Measurements from ENCODE around the gene CFAP70. TPM values are rescaled to one million over a fixed set of nuclear protein-coding genes. Genes with fewer than 3 reads are reported as not detected.
A peak's percentile ranks its signal among the peaks of the same experiment; 100 is the strongest.
"Not testable (repeated sequence)": the region's sequence is repeated elsewhere in the genome, so short reads cannot be mapped to it uniquely, and the experiment has no call there.

CFAP70 gene
- total RNA-seq, 1 experiment from 2014 or later = 2.8 TPM

DNA sequence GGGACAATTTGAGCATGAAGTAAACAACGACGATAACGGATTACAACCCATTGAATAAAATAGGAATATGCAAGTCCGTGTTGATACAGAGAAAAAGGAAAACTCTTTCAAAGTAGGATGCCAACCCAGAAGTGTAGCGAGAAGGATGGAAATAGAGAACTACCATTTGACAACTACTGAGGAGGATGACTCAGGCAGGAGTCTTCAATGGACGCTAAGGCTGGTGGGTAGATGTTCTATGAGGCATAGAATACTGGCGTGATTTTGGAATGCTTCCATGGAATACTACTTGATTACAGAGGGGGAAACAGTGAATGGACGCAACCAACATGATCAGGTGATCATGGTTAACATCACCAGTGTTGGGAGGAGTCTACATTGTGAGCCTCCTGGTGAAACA lies 828 bp upstream of the CFAP70 start:
- no peaks in the 10 kb centered on the region for H3K27me3 ChIP-seq
- DNase-seq = no peak
- no peak overlapping the region for H3K4me3 ChIP-seq
- peaks cover 7% of the 10 kb centered on the region for H3K36me3 ChIP-seq
- no peaks in the 10 kb centered on the region for H3K9me3 ChIP-seq

DNA sequence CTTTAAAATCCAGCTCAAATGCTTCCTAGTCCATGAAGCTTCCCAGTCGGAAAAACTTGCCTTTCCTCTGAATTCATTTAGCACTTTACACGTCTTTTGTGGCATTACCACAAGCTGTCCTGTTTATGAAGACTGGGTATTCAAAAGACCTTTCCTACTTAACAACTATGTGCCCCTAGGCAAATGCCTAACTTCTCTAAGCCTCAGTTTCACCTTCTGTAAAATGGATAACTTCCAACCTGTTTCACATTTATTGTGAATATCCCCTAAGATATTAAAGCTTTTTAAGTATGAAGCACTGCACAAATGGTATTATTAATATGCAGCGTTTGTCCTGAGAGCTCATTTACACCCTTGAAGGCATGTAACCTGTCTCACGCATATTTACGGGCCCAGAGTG lies 843 bp downstream of the CFAP70 start:
- no peaks in the 10 kb centered on the region for H3K27me3 ChIP-seq
- H3K4me3 ChIP-seq = no peak overlapping the region
- peaks cover 3% of the 10 kb centered on the region; the same call in 1 of the 2 replicates for H3K36me3 ChIP-seq
- DNase-seq = no peak
- no peaks in the 10 kb centered on the region for H3K9me3 ChIP-seq

DNA sequence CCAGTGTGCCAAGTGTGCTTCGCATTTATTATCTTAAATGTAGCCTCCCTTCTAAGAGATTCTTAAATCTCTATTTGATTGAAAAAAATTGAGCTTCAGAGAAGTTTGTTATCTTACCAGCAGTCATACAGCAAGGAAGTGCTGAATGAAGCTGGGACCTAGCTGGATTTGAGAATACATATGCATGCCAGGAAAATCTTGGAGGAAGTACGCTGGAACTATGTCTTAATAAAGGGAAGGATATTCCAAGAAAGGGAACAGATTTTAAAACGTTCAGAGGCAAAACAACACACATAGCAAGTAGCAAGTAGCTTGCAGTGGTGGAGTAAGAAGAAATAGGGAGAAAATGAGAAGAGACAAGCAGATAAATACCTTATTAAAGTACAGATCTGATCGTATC lies 1.5 kb downstream of the CFAP70 start:
- no peaks in the 10 kb centered on the region for H3K27me3 ChIP-seq
- DNase-seq = no peak
- H3K9me3 ChIP-seq = no peaks in the 10 kb centered on the region
- H3K4me3 ChIP-seq = no peak overlapping the region
- H3K36me3 ChIP-seq = peaks cover 3% of the 10 kb centered on the region

DNA sequence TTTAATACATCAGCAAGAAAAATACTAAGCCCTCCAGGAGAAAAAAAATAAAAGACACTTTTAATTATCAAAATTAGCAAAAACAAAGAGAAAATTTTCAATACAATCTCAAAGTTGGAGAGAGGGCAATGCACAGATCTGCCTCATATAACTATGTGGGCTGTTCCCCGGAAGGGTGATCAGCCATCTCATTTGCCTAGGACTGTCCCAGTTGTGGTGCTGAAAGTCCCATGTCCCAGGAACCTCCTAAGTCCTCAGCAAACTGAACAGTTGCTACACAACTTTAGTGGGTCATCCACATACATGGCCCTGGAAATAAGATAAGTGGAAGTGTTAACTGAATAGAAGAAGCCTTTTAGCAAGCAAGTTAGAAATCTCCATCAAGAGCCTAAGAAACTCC lies 14.4 kb downstream of the CFAP70 start:
- Histone ChIP-seq H3K4me3 (no peak overlapping the region), H3K27me3 (no peaks in the 10 kb centered on the region), H3K9me3 (no peaks in the 10 kb centered on the region), H3K36me3 (peaks cover 3% of the 10 kb centered on the region; the same call in 1 of the 2 replicates)
- DNase-seq = no peak

DNA sequence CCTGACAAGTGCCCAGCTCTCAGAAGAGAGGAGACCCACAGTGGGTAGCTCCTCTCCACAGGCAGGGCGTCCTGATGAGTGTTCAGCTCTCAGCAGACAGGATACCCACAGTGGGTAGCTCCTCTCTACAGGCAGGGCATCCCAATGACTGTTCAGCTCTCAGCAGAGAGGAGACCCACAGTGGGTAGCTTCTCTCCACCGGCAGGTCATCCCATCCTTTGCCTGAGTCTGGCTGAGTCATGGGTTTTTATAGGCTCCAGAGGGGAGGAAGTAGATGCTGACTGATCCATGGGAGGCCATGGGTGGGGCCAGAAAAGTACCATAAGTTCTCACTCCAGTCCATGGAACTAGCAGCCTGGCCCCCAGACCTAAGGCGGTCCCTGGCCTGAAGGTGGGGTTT lies 18.5 kb downstream of the CFAP70 start:
- DNase-seq = peak; percentile 32
- peaks cover 3% of the 10 kb centered on the region; the same call in 1 of the 2 replicates for H3K36me3 ChIP-seq
- H3K4me3 ChIP-seq = no peak overlapping the region
- H3K9me3 ChIP-seq = no peaks in the 10 kb centered on the region
- H3K27me3 ChIP-seq = no peaks in the 10 kb centered on the region

DNA sequence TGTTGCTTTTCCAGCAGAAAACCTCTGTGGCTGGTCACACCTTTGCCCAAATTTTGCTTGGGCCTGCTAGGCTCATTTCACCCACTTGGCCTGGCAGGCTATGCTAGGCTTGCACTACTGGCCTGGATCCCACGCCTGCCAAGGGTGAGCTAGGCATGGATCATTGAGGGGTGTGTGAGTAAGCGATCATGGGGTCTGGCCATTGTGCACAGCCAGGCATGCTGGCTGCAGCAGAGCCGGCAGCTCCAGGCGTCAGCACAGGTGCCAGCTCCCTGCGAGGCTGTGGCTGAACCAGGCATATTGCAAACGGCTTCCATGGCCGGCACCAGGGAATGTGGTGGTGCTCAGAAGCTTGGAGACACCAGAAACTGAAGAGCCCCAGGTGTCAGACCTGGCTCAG lies 19.2 kb downstream of the CFAP70 start:
- Histone ChIP-seq H3K9me3 (no peaks in the 10 kb centered on the region), H3K4me3 (no peak overlapping the region), H3K36me3 (peaks cover 3% of the 10 kb centered on the region; the same call in 1 of the 2 replicates), H3K27me3 (no peaks in the 10 kb centered on the region)
- DNase-seq = peak; percentile 90

DNA sequence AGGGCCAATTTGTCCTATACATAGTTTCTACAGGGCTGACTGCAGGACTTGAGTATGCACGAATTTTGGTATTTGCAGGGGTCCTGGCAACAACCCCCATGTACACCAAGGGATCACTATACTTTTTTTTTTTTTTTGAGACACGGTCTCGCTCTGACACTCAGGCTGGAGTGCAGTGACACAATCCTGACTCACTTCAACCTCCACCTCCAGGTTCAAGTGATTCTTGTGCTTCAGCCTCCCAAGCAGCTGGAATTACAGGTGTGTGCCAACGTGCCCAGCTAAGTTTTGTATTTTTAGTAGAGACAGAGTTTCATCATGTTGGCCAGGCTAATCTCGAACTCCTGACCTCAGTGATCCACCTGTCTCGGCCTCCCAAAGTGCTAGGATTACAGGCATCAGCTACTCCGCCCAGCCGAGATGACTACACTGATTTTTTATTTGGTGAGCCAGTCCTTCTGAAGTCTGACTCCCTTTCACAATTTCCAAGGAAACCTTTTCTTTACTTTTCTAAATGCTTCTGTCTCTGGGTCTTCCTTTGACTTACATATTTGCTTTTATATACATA lies 19.8 kb downstream of the CFAP70 start:
- peak; percentile 35 for DNase-seq
- Histone ChIP-seq H3K27me3 (no peaks in the 10 kb centered on the region), H3K9me3 (no peaks in the 10 kb centered on the region), H3K36me3 (peaks cover 3% of the 10 kb centered on the region; the same call in 1 of the 2 replicates), H3K4me3 (no peak overlapping the region)

DNA sequence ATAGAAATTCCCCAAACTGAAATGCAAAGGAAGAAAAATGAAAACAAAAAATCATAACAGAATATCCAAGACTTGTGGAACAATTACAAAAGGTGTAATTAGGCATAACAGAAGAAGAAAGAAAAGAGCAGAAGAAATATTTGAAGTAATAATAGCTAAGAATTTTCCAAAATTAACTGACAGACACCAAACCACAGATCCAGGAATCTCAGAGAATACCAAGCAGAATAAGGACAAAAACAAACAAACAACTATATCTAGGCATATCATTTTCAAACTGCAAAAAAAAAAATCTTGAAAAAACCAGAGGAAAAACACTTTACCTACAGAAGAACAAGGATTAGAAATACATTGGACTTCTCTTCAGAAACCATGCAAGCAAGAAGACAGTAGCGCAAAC lies 25.5 kb downstream of the CFAP70 start:
- Histone ChIP-seq H3K9me3 (no peaks in the 10 kb centered on the region), H3K4me3 (no peak overlapping the region), H3K27me3 (no peaks in the 10 kb centered on the region), H3K36me3 (no peaks in the 10 kb centered on the region)
- DNase-seq = no peak

DNA sequence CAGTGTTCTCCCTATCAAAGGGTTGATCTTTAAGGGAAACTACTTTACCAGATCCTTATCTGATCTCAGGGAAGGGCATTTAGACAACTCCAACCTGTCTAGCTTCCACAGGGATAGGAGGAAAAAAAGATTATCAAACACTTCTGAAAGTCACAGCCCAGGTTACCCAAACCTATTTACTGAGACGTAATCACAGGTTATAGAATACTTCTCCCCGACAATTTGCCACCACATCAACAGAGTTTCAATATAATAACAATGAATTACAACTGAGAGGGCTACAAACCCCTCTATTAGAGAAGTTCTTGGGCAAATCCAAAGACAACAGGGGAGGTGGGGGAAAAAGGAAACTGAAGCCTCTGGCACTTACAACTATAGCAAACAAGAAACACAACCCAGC lies 26.3 kb downstream of the CFAP70 start:
- no peak for DNase-seq
- Histone ChIP-seq H3K36me3 (no peaks in the 10 kb centered on the region), H3K27me3 (no peaks in the 10 kb centered on the region), H3K4me3 (no peak overlapping the region), H3K9me3 (no peaks in the 10 kb centered on the region)

DNA sequence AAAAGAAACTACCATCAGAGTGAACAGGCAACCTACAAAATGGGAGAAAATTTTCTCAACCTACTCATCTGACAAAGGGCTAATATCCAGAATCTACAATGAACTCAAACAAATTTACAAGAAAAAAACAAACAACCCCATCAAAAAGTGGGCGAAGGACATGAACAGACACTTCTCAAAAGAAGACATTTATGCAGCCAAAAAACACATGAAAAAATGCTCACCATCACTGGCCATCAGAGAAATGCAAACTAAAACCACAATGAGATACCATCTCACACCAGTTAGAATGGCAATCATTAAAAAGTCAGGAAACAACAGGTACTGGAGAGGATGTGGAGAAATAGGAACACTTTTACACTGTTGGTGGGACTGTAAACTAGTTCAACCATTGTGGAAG lies 30.1 kb downstream of the CFAP70 start:
- not testable (repeated sequence) for DNase-seq, H3K4me3 ChIP-seq, H3K27me3 ChIP-seq, H3K36me3 ChIP-seq, H3K9me3 ChIP-seq

DNA sequence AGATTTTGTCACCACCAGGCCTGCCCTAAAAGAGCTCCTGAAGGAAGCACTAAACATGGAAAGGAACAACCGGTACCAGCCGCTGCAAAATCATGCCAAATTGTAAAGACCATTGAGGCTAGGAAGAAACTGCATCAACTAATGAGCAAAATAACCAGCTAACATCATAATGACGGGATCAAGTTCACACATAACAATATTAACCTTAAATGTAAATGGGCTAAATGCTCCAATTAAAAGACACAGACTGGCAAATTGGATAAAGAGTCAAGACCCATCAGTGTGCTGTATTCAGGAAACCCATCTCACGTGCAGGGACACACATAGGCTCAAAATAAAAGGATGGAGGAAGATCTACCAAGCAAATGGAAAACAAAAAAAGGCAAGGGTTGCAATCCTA lies 33.4 kb downstream of the CFAP70 start:
- not testable (repeated sequence) for H3K9me3 ChIP-seq, H3K27me3 ChIP-seq, H3K4me3 ChIP-seq, H3K36me3 ChIP-seq, DNase-seq

DNA sequence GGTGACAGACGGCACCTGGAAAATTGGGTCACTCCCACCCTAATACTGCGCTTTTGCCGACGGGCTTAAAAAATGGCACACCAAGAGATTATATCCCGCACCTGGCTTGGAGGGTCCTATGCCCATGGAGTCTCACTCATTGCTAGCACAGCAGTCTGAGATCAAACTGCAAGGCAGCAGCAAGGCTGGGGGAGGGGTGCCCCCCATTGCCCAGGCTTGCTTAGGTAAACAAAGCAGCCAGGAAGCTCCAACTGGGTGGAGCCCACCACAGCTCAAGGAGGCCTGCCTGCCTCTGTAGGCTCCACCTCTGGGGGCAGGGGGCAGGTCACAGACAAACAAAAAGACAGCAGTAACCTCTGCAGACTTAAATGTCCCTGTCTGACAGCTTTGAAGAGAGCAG lies 35.1 kb downstream of the CFAP70 start:
- H3K4me3 ChIP-seq, H3K9me3 ChIP-seq, DNase-seq, H3K27me3 ChIP-seq: not testable (repeated sequence)
- H3K36me3 ChIP-seq = peaks cover 11% of the 10 kb centered on the region

DNA sequence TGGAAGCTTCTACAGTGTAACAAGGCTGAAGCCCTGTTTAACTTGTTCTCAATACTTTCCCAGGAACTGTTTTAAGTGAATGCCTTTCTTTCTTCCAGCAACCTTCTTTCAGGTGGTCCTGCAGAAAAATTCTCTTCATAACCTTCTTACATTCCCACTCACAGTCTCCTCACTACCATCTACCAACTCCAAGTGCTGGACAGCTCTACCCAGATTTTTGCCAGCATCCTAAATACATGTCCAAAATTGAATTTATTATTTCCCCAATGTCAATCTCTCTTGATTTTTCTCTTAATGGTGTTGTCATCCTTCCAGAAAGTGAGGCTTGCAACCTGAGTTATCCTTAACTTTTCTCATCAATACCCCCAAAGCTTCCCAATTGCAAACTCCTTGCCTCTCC lies 48.2 kb downstream of the CFAP70 start:
- Histone ChIP-seq H3K27me3 (no peaks in the 10 kb centered on the region), H3K9me3 (peaks cover 21% of the 10 kb centered on the region), H3K36me3 (peaks cover 10% of the 10 kb centered on the region), H3K4me3 (no peak overlapping the region)
- DNase-seq = no peak

DNA sequence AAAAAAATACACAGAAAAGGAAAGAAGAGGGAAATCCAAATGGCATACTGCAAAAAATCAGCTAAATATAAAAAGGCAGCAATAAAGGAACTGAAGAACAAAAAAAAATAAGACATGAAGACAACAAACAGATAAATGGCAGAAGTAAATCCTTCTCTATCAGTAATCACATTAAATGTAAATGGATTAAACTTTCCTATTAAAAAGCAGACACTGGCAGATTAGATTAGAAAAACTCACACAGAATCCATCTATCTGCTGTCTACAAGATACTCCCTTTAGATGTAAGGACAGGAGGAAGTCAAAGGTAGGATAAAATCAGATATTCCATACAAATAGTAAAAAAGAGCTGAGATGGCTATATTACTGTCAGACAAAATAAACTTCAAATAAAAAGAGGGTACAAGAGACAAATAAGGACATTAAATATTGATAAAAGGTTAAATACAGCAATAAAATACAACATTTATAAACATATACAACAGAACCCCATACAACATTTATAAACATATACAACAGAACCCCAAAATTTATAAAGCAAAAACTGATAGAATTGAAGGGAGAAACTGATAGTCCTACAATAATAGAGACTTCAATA lies 51.4 kb downstream of the CFAP70 start:
- no peak for DNase-seq
- H3K36me3 ChIP-seq = peaks cover 12% of the 10 kb centered on the region

DNA sequence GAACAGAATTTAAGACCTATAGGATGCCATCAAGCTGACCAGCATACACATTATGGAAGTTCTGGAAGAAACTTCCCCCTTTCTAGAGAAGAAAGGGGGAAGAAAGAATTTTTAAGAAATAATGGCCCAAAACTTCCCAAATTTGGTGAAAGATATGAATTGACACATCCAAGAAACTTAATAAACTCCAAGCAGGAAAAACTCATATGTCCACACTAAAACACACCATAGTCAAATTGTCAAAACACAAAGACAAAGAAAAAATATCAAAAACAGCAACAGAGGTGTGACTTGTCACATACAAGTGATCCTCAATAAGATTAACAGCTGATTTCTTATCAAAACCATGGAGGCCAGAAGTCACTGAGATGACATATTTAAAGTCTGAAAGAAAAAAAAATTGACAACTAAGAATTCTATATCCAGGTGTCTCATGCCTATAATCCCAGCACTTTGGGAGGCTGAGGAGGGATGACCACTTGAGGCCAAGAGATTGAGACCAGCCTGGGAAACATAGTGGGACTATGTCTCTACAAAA lies 52.4 kb downstream of the CFAP70 start:
- peaks cover 12% of the 10 kb centered on the region for H3K36me3 ChIP-seq
- H3K4me3 ChIP-seq = no peak overlapping the region

More for the DNA sequence above, 51.4 kb downstream of the CFAP70 start:
- Histone ChIP-seq H3K9me3 (peaks cover 23% of the 10 kb centered on the region), H3K4me3 (no peak overlapping the region), H3K27me3 (no peaks in the 10 kb centered on the region)

DNA sequence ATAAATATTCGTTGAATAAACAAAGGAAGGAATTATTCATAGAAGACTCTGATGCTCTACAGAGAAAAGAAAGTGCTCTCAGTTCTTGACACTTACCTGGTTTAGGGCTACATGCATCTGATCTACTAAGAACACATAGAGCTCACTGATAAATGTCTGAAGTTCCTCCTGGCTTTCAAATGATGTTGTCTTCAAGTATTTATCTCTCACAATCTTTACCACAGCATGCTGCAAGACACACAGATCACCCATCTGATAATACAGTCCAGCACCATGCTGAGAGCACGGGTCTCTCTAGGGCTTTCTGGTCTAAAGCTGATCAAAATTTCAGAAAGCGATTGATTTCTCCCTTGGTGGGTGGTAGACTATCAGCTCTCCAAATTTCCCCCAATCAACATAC lies 61.7 kb downstream of the CFAP70 start:
- no peak for DNase-seq
- H3K36me3 ChIP-seq = peaks cover 2% of the 10 kb centered on the region; the same call in 1 of the 2 replicates

More for the DNA sequence above, 52.4 kb downstream of the CFAP70 start:
- Histone ChIP-seq H3K9me3 (peaks cover 23% of the 10 kb centered on the region), H3K27me3 (no peaks in the 10 kb centered on the region)
- no peak for DNase-seq

DNA sequence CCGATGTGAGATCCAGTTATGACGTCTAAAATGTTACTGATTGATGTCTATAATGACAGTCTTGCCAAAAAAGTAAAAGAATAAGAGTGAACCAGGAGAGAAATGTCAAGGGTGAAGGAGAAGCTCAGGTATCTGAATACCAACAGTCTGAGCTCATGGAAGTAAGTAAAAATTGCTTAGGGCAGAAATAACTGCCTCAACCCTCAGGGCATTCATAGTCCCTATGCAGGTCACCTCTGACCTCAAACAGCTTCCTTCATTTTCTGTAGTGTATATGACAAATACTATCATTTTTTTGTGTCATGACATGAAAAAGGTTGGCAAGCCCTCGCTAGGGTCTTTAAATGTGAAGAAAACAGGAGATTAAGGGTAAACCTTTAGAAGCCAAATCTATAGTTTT lies 65.2 kb downstream of the CFAP70 start:
- Histone ChIP-seq H3K4me3 (no peak overlapping the region), H3K27me3 (no peaks in the 10 kb centered on the region), H3K36me3 (peaks cover 2% of the 10 kb centered on the region), H3K9me3 (peaks cover 3% of the 10 kb centered on the region; the same call in 1 of the 2 replicates)
- no peak for DNase-seq

More for the DNA sequence above, 61.7 kb downstream of the CFAP70 start:
- no peaks in the 10 kb centered on the region for H3K9me3 ChIP-seq
- H3K4me3 ChIP-seq = no peak overlapping the region
- H3K27me3 ChIP-seq = no peaks in the 10 kb centered on the region

DNA sequence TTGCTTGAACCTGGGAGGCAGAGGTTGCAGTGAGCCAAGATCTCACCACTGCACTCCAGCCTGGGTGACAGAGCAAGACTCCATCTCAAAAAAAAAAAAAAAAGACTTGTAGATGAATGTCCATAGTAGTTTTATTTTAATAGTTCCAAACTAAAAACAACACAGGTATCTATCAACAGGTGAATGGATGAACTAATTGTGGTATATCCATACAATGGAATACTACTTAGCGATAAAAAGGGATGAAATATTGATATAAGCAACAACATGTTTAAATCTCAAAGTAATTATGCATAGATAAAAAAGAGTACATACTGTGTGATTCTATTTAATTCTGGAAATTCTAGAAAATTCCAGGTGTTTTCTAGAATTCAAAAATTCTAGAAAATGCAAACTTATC lies 68.7 kb downstream of the CFAP70 start:
- Histone ChIP-seq H3K9me3 (peaks cover 3% of the 10 kb centered on the region; the same call in 1 of the 2 replicates), H3K36me3 (peaks cover 2% of the 10 kb centered on the region), H3K27me3 (no peaks in the 10 kb centered on the region), H3K4me3 (no peak overlapping the region)
- DNase-seq = no peak
